GM18951 (cell line): ENCODE data around the gene RBBP8NL.

ENCODE experiments used
- POLR2A ChIP-seq: IDR thresholded peaks from 4 replicates; pipeline ENCODE4 v1.6.1; 2011; ENCODE audit warnings: mild to moderate bottlenecking; ENCODE audit not compliant: insufficient read length, insufficient read depth; ENCODE audit errors: extremely low read depth
- in situ Hi-C: fragments of 300-500 bp; cut with MboI; formaldehyde crosslinking; loops from one replicate; pipeline ENCODE4 v1.12.0; 2022; ENCODE audit warnings: low sequenced_read_pairs, mixed read lengths, inconsistent platforms; ENCODE audit not compliant: unreplicated experiment

Gene RBBP8NL

GRCh38 chr20:62400541-62400940, 26.8 kb downstream of the RBBP8NL start:
- in situ Hi-C loops, result no loop called here
- TF ChIP-seq POLR2A, result no peak

- in situ Hi-C loops, result no loop called here
These were observed 27.3 kb downstream of the RBBP8NL start for GRCh38 chr20:62400021-62400420.

GRCh38 chr20:62398120-62398821, 29.1 kb downstream of the RBBP8NL start:
- in situ Hi-C loops, result no loop called here
- no peak for TF ChIP-seq POLR2A

More at GRCh38 chr20:62400021-62400420, 27.3 kb downstream of the RBBP8NL start:
- no peak for TF ChIP-seq POLR2A

GRCh38 chr20:62396367-62397239, 30.7 kb downstream of the RBBP8NL start:
- in situ Hi-C loops, result no loop called here
- TF ChIP-seq POLR2A, result no peak

- TF ChIP-seq POLR2A, result no peak
- in situ Hi-C loops, result no loop called here
These were observed 31.8 kb downstream of the RBBP8NL start for GRCh38 chr20:62395311-62396242.

- in situ Hi-C loops, result no loop called here
- no peak for TF ChIP-seq POLR2A
These were observed 32.8 kb downstream of the RBBP8NL start for GRCh38 chr20:62394248-62395245.

GRCh38 chr20:62393830-62394229, 33.5 kb downstream of the RBBP8NL start:
- no peak for TF ChIP-seq POLR2A
- in situ Hi-C loops, result no loop called here

- in situ Hi-C loops, result no loop called here
- no peak for TF ChIP-seq POLR2A
These were observed 34.0 kb downstream of the RBBP8NL start for GRCh38 chr20:62393335-62393665.

GRCh38 chr20:62392621-62393334, 34.6 kb downstream of the RBBP8NL start:
- in situ Hi-C loops, result no loop called here
- TF ChIP-seq POLR2A, result no peak

GRCh38 chr20:62392077-62392418, 35.3 kb downstream of the RBBP8NL start:
- TF ChIP-seq POLR2A, result no peak
- in situ Hi-C loops, result no loop called here
